ENCODE data around the gene AMPD2.

DNA sequence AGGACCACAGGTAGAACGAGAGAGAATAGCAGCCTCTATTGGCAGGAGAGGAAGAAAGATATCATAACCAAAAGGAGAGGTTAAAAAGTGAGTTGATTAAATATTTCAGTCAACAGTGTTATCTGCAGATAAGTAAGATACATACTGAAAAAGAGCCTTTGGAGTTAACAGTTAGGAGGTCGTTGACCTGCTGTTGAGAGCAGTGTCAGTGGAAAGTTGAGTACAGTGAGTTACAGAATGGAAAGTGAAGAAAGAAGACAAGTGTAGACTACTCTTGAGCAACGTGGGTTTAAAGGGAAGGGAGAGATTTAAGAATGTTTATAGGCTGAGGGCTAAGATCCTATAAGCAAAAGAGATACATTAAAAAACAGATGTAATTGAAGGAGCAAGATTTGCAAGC, 30.5 kb upstream of the AMPD2 start:
- TF ChIP-seq, protein P1, sequence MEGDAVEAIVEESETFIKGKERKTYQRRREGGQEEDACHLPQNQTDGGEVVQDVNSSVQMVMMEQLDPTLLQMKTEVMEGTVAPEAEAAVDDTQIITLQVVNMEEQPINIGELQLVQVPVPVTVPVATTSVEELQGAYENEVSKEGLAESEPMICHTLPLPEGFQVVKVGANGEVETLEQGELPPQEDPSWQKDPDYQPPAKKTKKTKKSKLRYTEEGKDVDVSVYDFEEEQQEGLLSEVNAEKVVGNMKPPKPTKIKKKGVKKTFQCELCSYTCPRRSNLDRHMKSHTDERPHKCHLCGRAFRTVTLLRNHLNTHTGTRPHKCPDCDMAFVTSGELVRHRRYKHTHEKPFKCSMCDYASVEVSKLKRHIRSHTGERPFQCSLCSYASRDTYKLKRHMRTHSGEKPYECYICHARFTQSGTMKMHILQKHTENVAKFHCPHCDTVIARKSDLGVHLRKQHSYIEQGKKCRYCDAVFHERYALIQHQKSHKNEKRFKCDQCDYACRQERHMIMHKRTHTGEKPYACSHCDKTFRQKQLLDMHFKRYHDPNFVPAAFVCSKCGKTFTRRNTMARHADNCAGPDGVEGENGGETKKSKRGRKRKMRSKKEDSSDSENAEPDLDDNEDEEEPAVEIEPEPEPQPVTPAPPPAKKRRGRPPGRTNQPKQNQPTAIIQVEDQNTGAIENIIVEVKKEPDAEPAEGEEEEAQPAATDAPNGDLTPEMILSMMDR (IDR thresholded peaks at IDR 0.05) = no peak
- no peak for TF ChIP-seq POLR2A (IDR thresholded peaks at IDR 0.05)
